ENCODE measurements around the gene EIF1AD.

EIF1AD gene

DNA sequence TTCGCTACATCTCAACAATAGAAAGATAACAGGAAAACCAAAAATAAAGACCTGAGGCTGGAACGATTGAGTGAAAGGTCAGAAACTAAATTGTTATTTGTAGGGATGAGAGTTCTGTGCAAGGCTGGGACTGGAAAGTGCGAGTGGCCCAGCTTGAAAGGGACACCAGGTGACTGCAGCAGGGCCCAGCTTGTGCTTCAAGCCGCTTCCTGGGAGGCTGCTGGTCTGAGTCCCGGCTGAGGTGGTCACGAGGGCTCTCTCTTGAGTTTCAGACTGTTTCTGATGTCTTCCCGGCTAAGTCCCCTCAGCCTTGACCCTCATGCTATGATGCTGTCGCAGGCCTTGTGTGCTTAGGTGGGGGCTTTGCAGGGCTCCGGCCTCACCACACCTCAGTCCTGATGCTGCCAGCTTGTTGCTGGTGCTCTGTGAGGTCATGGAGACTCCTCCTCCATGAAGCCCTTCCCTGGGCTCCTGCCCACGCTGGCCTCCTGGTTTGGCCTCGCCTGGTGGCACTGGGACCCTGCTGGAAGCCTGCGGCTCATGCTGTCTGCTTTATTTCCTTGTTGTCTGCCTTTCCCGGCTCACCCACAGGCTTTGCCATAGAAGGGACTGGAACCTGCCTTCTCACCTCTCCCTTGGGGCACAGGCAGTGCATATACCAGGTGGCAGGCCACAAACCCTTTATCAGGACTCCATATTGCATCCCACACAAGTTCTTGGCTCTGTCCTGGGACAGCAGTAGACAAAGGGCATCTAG, 4.4 kb upstream of the EIF1AD start:
- in situ Hi-C loops (cut with HindIII; ENCODE audit: low sequenced_read_pairs), result no loop called here

DNA sequence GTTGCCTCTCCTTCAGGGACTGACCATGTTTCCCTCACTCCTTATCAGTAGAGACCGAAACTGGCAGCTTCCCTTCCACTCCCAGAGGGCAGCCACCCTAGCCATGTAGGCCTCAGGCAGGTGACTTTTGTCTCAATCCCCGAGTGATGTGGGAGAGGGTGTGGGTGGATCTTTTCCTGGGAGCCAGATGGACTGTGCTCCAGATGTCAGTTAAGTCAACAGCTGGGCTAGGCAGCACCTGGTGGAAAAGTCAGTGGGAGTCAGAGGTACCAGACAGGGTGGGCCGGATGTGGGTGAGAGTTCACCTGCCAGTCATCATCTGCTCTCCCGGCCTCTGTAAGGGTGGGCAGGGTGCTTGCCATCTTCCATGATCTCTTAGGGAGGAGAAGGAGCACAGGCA, 2.2 kb upstream of the EIF1AD start:
- in situ Hi-C loops (cut with HindIII; ENCODE audit: low sequenced_read_pairs), result no loop called here

DNA sequence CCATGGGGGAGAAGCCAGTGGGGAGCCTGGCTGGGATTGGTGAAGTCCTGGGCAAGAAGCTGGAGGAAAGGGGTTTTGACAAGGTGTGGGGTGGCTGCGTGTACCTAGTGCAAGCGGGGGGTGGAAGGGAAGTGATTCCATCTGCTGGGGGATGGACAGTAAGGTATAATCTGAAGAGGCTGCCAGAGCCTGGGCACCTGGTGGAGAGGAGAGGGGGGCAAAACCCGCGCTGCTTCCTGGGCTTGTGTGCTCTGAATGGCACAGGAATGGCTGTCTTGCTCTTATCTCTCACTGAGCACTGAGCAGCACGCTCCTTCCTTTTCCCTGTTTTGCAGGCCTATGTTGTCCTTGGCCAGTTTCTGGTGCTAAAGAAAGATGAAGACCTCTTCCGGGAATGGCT, 1.3 kb upstream of the EIF1AD start:
- in situ Hi-C loops (cut with HindIII; ENCODE audit: low sequenced_read_pairs), result no loop called here

DNA sequence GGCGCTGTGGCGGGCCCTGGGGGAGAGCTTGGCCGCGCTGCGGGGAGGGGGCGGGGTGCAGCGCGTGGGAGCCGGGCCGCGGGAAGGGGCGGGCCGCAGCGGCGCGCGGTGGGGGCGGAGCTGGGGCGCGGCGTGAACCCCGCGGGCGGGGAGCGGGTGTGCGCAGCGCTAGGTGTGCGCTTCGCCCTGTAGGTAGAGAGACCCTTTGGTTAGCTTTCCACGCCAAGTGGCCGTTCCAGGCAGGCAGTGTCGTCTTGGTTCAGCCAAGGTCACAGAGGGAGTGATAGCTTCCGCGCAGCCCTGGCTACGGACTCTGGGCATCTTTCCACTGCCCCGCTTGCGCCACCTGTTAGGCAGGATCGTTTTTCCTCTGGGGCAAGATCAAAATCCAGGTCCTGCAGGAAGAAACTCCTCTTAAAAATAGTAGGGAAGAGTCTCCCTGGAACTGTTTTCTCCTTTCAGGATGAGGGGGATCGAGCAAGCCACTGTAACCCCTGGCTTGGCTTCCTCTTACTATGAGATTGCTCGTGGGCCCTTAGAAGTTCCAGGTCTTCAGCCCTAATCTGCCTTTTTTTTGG, 780 bp upstream of the EIF1AD start:
- in situ Hi-C loops (cut with HindIII; ENCODE audit: low sequenced_read_pairs), result no loop called here

DNA sequence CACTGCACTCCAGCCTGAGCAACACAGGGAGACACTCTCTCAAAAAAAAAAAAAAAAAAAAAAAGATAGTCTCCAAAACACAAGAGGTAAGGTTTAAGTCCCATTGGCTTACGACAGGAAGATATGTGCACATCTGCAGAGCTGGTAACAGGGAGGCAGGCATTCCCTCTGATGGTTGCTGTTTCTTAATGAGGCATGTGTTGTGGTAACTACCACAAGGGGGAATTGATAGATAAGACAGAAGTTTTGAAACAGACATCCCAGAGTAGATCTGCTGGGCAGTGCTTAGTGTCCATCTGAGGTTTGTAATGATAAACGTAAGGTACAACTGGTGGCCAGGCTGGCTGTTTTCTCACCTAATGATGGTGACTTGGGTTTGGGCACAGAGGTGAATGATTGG, 4.7 kb downstream of the EIF1AD start:
- in situ Hi-C loops (cut with HindIII; ENCODE audit: low sequenced_read_pairs), result no loop called here

DNA sequence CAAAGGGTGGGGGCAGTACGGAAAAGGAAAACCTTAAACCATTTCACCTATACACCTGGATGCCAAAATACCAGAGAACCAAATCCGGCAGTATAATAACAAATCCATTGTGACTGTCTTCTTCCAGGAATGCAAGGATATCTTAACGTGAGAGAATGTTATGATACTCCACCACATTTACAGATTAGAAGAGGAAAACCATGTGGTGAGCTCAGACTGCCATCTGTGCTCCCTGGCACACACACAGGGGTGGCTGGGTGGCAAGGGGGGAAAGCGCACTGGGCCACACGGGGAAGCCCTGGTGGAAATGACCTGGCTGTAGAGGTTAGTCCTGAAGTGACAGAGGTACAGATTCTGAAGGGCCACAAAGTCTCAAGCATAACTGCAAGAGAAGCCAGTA, 9.9 kb downstream of the EIF1AD start:
- in situ Hi-C loops (cut with HindIII; ENCODE audit: low sequenced_read_pairs), result no loop called here

DNA sequence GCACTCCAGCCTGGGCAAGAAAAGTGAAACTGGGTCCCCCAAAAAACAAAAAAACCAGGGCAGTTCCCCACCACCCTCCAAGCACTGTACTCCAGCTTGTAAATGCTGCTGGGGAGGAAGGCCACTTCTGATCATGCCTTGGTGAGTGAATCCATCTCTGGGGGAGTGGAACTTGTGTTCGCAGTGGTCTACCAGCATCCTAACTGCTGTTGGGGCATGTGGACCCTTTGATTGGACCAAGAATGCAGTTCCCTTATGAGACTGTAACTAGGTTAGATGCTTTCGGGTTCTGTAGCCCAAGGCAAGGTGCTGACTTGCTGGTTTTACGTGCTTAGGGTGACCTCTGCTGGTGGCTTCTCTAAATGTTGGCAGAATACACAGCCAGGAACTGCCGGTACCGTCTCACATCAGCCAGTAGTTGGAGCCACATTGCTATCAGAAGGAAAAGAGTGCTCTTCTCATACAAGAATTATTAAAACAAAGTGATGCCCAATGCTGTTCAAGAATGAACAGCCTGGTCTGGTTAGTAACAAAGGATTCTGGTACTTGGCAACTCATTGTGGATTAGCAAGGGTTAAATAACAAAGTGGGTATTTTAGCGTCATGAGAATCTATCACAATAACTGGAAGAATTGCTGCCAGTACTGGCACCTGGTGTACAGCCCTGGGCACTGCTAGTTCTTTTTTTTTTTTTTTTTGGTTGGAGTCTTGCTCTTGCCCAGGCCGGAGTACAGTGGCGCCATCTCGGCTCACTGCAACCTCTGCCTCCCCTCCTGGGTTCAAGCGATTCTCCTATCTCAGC, 13.0 kb downstream of the EIF1AD start:
- in situ Hi-C loops (cut with HindIII; ENCODE audit: low sequenced_read_pairs), result no loop called here

DNA sequence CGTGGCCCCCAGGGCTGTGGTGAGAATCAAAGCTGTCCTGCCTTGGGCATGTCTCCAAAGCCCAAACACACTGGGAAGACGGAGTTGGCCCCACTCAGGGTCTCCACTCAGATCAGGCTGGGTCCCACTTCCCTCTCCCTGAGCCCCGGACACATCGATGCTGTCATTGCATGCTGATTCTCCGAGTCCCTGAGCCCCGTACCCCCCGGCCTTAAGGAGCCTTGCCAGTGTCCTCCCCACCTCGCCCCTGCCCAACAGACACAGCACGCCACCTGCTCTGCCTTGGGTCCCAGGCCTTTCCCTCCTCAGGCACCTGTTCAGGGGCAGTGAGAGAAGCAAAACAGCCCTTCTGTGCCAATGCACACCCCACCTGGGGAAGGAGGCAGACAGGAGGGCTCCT, 14.6 kb downstream of the EIF1AD start:
- in situ Hi-C loops (cut with HindIII; ENCODE audit: low sequenced_read_pairs), result no loop called here

DNA sequence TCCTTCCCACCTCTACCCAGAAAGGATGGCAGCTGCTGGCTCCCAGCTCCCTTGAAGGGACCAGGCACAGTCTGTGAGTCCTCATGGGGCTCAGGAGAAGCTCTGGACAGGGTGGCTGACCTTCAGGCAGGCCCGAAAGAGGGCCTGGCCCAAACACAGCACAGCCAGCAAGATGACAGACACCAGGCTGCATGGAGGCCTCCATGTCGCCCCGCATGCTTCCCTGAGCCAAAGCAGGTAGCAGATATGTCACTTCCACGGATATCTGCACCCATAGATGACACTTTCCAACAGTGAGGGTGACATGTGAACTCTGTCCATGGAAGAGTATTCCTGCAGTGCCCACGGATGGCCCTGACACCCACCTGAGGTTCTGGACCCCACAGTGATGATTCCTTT, 18.4 kb downstream of the EIF1AD start:
- in situ Hi-C loops (cut with HindIII; ENCODE audit: low sequenced_read_pairs), result no loop called here

DNA sequence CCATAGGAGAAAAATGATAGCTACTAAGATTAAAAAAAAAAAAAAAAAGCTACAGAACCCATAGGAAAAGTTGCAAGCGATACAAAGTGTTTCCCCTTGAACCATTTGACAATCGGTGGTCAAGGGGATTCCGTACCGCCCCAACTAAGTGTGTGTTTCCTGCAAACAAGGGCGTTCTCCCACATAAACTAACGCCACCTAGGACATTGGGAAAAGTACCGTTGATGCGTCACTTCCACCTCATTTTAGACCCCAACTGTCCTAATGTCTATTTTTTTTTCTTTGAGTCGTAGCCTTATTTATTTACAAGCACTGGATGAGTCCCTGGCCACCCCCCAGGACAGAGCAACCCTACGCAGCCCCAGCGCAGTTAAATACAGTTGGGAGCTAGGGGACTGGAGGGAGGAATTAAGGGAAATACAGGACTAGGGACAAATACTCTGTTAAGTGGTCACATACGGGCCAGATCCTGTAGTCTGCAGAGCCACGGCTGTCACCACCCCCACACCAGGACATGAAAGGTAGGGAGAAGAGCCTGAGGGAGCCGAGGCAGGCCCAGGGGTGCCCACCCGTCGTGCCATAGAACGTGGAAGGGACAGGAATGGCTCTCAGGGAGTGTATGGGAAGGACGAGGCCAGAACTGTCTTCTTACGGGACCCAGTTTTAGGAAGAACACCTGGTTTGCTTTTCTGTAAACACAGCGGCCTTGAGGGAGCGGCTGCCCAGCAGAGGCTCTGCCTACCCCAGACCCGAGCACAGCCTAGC, 19.0 kb downstream of the EIF1AD start:
- in situ Hi-C loops (cut with HindIII; ENCODE audit: low sequenced_read_pairs), result no loop called here

DNA sequence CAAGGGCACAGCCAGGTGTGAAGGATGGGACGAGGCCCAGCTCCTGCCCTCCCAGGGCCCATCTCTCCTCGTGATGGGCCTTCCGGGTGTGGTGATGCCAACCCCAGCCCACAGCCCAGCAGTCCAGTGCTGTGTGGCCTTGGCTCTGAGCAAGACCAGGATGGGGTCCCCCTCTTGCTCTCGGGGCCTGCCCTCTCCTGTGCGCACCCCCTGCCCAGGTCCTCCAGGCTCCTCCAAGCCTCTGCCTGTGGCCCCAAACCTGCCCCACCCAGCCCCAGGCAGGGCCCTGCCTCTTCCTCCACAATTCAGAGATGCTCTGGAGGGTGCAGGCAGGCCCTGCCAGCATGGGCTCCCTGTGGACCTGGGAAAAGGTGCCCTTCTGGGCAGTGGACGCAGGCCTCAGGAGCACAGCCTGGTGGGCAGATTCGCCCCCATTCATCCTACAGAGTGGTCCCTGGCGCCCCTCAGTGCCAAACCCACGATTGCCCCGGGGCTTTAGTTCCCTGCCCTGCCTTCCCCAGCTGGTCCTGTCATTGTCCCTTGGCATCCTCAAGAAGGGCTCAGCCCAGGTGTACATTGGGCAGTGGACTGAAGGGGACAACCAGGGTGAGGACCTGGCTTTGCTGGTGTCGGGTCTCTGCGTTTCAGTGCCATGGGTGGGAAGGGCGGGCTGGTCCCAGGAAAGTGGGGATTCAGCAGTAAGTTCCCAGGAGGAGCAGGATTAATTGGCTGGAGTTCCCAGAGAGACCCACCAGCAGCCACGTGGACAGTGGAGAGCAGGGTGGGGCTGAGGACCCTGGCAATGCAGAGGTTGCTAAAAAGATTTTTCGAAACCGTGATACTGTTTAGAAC, 19.8 kb downstream of the EIF1AD start:
- in situ Hi-C loops (cut with HindIII; ENCODE audit: low sequenced_read_pairs), result no loop called here

DNA sequence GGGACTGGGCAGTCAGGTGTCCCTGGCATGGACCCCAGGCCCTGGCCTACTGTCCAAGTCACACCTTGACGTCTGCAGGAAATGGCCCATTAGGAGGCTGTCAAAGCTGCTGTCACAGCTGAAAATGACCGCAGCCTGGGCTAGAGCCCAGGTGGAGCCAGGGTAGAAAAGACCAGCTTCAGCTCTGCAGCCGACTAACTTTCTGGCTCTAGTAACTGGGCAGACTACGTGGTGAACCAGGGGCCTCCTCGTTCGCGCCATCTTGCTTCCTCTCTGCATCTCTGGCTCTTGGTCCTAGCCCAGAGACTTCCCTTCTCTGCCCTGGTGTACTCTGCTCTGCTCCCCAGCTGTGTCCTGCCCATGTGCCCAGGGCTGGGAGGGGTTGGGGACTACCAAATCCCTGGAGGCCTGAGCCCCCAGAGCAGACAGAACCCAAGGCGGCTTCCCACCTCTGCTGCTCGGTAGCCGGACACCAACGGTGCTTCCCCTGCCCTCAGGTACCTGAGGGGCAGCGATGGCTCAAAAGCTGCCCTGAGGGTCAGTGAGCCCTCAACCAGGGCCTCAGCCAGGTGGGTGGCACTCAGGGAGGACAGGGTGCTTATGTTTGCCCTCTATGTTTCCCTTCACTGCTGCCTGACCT, 20.7 kb downstream of the EIF1AD start:
- in situ Hi-C loops (cut with HindIII; ENCODE audit: low sequenced_read_pairs), result no loop called here

DNA sequence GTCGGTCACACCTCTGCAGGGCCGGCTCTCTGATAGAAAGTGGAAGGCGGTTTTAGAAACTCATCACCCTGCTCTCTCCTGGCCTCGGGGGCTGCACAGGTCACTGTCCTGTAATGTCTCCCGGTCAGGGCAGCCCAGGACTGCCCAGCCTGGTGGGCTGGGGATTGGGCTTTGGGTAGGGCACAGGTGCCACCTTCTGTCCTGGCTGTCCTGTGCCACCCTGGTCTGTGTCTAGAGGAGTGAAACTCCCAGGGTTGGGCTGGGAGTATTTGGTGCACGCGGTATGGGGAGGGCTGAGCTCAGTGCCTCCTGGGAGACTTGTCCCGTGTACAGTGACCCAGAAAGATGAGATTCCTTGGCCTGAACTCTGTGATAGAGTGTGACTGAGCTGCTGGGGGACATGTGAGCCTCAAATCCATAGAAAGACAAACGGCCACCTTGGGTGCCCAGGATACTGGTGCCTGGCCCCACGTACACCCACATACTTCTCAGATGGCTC, 22.6 kb downstream of the EIF1AD start:
- in situ Hi-C loops (cut with HindIII; ENCODE audit: low sequenced_read_pairs), result no loop called here

DNA sequence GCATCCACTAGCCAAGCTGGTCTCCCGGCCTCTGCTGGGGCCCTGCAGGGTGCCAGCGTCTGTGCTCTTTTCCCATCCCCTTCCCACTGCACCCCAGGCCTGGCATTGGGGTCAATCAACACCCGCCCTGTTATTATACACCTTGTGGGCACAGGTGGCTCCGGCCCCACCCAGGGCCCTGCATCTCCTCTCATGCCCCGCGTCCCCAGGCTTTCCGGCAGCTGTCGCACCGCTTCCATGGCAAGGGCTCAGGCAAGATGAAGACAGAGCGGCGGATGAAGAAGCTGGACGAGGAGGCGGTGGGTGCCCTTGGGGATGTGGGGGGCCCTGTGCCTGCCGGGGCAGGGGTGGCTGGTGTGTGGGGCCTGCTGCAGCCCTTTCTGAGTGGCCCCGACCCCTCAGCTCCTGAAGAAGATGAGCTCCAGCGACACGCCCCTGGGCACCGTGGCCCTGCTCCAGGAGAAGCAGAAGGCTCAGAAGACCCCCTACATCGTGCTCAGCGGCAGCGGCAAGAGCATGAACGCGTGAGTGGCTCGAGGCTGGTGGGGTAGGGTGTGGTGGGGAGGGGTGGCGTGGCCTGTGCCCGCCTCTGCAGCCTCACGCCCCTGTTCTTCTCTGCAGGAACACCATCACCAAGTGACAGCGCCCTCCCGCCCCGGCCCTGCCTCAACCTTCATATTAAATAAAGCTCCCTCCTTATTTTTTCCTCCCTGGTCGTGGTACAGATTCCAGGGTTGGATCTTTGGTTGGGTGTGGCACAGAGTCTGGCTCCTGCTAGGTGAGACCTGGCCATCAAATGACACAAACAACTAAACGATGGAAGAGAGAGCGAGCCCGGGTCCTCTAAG, 23.3 kb downstream of the EIF1AD start:
- in situ Hi-C loops (cut with HindIII; ENCODE audit: low sequenced_read_pairs), result no loop called here

DNA sequence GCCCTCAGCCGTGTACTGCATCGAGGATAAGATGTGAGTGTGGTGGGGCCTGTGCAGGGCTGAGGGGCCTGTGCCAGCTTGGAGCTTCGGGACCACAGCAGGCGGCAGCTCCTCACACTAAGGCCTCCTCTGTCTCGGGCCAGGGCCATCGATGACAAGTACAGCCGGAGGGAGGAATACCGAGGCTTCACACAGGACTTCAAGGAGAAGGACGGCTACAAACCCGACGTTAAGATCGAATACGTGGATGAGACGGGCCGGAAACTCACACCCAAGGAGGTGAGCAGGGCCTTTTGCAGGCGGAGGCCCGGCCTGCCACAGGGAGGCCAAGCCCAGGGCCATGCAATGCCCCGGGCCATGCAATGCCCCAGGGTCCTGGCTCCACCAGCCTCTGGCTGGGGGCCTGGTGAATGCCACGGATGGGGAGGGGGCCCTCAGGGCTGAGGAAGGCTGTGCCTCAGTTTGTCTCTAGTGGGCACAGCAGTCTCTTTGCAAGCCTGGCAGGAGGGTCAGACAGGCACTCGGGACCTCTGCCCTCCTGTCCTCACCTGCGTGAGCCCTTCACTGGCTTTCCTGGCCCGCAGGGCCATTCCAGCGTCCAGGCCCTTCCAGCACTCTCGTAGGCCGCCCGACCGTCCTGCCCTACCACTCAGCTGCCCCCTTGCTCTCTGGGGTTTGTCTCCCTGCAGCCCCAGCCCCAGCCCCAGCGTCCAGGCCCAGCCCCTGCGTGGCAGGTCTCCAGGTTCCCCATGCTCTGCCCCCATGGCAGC, 24.2 kb downstream of the EIF1AD start:
- in situ Hi-C loops (cut with HindIII; ENCODE audit: low sequenced_read_pairs), result no loop called here

DNA sequence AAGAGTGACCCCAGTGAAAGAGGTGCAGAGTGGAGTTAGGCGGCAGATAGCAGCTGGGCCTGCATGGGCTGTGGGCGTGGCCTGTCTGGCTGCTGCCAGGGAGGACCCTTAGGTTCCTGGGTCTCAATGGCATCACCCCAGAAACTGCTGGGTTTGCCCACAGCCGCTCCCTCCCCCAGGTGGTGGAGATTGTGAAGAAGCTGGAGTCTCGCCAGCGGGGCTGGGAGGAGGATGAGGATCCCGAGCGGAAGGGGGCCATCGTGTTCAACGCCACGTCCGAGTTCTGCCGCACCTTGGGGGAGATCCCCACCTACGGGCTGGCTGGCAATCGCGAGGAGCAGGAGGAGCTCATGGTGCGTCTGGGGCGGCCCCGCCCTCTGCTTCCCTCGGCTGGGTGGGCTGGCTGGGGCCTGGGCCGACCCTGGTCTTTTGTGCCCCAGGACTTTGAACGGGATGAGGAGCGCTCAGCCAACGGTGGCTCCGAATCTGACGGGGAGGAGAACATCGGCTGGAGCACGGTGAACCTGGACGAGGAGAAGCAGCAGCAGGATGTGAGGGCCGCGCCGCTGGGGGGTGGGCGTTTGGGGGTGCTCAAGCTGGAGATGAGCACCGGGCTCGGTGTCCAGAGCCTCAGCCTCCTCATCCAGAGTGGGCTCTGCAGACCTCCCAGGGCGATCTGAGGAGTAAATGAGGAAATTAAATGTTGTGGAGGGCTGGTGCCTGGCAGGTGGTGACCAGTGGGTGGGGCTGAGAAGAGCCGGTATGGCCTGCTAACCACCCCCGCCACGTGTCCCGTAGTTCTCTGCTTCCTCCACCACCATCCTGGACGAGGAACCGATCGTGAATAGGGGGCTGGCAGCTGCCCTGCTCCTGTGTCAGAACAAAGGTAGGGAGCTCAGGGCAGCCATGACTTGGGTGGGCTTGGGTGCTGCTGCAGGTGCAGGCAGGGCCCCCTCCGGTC, 25.5 kb downstream of the EIF1AD start:
- in situ Hi-C loops (cut with HindIII; ENCODE audit: low sequenced_read_pairs), result no loop called here

DNA sequence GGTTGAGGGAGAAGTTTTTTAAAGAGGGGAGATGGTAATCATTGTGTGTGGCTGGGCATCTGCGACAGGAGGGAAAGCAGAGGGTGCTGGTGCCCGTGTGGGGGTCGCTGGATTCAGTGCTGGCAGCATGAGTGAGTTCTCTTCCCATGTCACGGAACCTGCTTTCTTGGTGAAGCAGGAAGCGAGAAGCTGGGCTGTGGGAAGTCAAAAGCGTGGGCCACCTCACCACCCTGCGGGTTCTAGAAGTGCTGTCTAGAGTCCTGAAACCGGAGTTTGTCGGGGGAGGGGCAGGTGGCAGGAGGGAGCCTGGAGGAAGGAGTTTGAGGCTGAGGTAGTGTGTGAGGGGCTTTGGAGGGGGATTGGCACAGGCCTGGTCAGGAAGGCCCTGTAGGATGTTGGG, 26.2 kb downstream of the EIF1AD start:
- in situ Hi-C loops (cut with HindIII; ENCODE audit: low sequenced_read_pairs), result no loop called here
